ENCODE data around the gene OR2F2. TPM values are rescaled to one million over a fixed set of nuclear protein-coding genes. Genes with fewer than 3 reads are reported as not detected.

The OR2F2 gene
- total RNA-seq, 2 experiments from 2014 or later = not detected

DNA sequence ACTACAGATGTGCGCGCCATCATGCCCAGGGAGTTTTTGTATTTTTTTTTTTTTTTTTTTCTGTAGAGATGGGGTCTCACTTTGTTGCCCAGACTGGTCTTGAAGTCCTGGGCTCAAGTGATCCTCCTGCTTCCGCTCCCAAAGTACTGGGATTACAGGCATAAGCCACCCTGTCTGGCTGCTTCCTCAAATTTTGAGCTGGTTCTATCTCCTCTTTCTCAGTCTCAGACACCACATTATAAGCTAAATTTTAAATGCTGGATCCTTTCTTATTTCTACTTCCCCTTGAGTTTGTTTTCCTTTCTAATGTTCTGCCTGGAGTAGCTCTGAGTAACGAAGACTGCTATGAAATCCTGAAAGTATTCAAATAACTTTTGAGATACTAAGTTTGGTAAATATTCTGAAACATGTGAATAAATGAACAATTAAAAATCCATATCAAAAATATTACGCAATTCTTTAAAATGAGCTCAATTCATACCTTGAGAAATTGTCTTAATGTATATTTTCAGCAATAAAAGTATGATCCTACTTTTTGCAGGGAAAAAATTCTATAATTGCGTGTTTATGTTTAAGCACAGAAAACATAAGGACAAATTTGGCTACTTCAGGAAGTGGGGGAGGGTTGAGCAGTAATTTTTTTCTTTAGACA is 48.1 kb upstream of the OR2F2 start:
- Histone ChIP-seq H3K9me2 (ENCODE audit: insufficient read depth, low read length) (no peaks in the 10 kb centered on the region), H3K9me3 (ENCODE audit: low read length) (no peaks in the 10 kb centered on the region), H2AFZ (ENCODE audit: low read length) (no peak overlapping the region), H3K27ac (ENCODE audit: low read depth, low read length, poor library complexity, severe bottlenecking) (no peak overlapping the region), H3K4me2 (ENCODE audit: low read length) (no peak overlapping the region), H3K79me2 (ENCODE audit: insufficient read depth, low read depth, low read length) (no peaks in the 10 kb centered on the region), H3K4me1 (ENCODE audit: insufficient read depth, low read length, poor library complexity, severe bottlenecking) (peaks cover 10% of the 10 kb centered on the region), H3K4me3 (ENCODE audit: low read depth, low read length, poor library complexity, severe bottlenecking) (no peak overlapping the region), H4K20me1 (ENCODE audit: insufficient read depth, low read length) (0 out of 2 replicates have a peak, but pooled peaks cover 4% of the 10 kb centered on the region), H3K36me3 (ENCODE audit: insufficient read depth, low read length) (no peaks in the 10 kb centered on the region)
- intact Hi-C loops (cut with micrococcal nuclease; ENCODE audit: unreplicated experiment) = no loop called here
- DNase-seq (ENCODE audit: low spot score) = no peak
- ChIA-PET CTCF (ENCODE audit: unreplicated experiment) (interaction anchor here (1.1 kb wide), 1 partner anchor 241 kb away, joined by 3 read pairs; no protein-coding TSS in a partner anchor), POLR2A (no interaction called here)
- no TSS peak for BruUV-seq (replicated peaks)
- TF ChIP-seq CTCF (conservative IDR thresholded peaks at IDR 0.05; ENCODE audit: low read length) = no peak
- TF ChIP-seq EZH2phosphoT487 (IDR thresholded peaks at IDR 0.05; ENCODE audit: borderline replicate concordance, low read depth, low read length) = no peak

GRCh38 chr7:143889068-143889467 is 46.0 kb upstream of the OR2F2 start:
- Histone ChIP-seq H3K79me2 (ENCODE audit: insufficient read depth, low read depth, low read length) (no peaks in the 10 kb centered on the region), H2AFZ (ENCODE audit: low read length) (no peak overlapping the region), H3K9me3 (ENCODE audit: low read length) (no peaks in the 10 kb centered on the region), H4K20me1 (ENCODE audit: insufficient read depth, low read length) (no peaks in the 10 kb centered on the region), H3K4me1 (ENCODE audit: insufficient read depth, low read length, poor library complexity, severe bottlenecking) (peaks cover 10% of the 10 kb centered on the region), H3K4me2 (ENCODE audit: low read length) (no peak overlapping the region), H3K9me2 (ENCODE audit: insufficient read depth, low read length) (no peaks in the 10 kb centered on the region), H3K36me3 (ENCODE audit: insufficient read depth, low read length) (no peaks in the 10 kb centered on the region), H3K27ac (ENCODE audit: low read depth, low read length, poor library complexity, severe bottlenecking) (no peak overlapping the region), H3K4me3 (ENCODE audit: low read depth, low read length, poor library complexity, severe bottlenecking) (no peak overlapping the region)
- BruUV-seq (replicated peaks) = no TSS peak
- ChIA-PET CTCF (ENCODE audit: unreplicated experiment) (no interaction called here), POLR2A (no interaction called here)
- TF ChIP-seq EZH2phosphoT487 (IDR thresholded peaks at IDR 0.05; ENCODE audit: borderline replicate concordance, low read depth, low read length) (no peak), CTCF (conservative IDR thresholded peaks at IDR 0.05; ENCODE audit: low read length) (no peak)
- DNase-seq (ENCODE audit: low spot score) = no peak
- intact Hi-C loops (cut with micrococcal nuclease; ENCODE audit: unreplicated experiment) = no loop called here

- no TSS peak for BruUV-seq (replicated peaks)
- H3K36me3 ChIP-seq (ENCODE audit: insufficient read depth, low read length) = no peaks in the 10 kb centered on the region
- ChIA-PET POLR2A (no interaction called here), CTCF (ENCODE audit: unreplicated experiment) (no interaction called here)
- intact Hi-C loops (cut with micrococcal nuclease; ENCODE audit: unreplicated experiment) = no loop called here
- TF ChIP-seq EZH2phosphoT487 (IDR thresholded peaks at IDR 0.05; ENCODE audit: borderline replicate concordance, low read depth, low read length) = no peak
- no peak for TF ChIP-seq CTCF (conservative IDR thresholded peaks at IDR 0.05; ENCODE audit: low read length)
- H3K79me2 ChIP-seq (ENCODE audit: insufficient read depth, low read depth, low read length) = no peaks in the 10 kb centered on the region
- H3K9me2 ChIP-seq (ENCODE audit: insufficient read depth, low read length) = no peaks in the 10 kb centered on the region
- H3K4me1 ChIP-seq (ENCODE audit: insufficient read depth, low read length, poor library complexity, severe bottlenecking) = peaks cover 10% of the 10 kb centered on the region
- no peaks in the 10 kb centered on the region for H4K20me1 ChIP-seq (ENCODE audit: insufficient read depth, low read length)
- no peak overlapping the region for H2AFZ ChIP-seq (ENCODE audit: low read length)
- H3K27ac ChIP-seq (ENCODE audit: low read depth, low read length, poor library complexity, severe bottlenecking) = no peak overlapping the region
- DNase-seq (ENCODE audit: low spot score) = no peak
- no peak overlapping the region for H3K4me2 ChIP-seq (ENCODE audit: low read length)
- H3K4me3 ChIP-seq (ENCODE audit: low read depth, low read length, poor library complexity, severe bottlenecking) = no peak overlapping the region
- H3K9me3 ChIP-seq (ENCODE audit: low read length) = no peaks in the 10 kb centered on the region
Measured at GRCh38 chr7:143890558-143890957, 44.5 kb upstream of the OR2F2 start.

Data from OCI-LY7 (cell line).